Measurements from ENCODE around the gene DRAM2.
"Not testable (repeated sequence)": the region's sequence is repeated elsewhere in the genome, so short reads cannot be mapped to it uniquely, and the experiment has no call there.

The DRAM2 gene

GRCh38 chr1:111082421-111083203 lies 57.3 kb downstream of the DRAM2 start:
- no peak for DNase-seq (ENCODE audit: low read depth in 3 of 3)

GRCh38 chr1:111079329-111079728 lies 60.6 kb downstream of the DRAM2 start:
- not testable (repeated sequence) for DNase-seq (ENCODE audit: low read depth in 3 of 3)

DNA sequence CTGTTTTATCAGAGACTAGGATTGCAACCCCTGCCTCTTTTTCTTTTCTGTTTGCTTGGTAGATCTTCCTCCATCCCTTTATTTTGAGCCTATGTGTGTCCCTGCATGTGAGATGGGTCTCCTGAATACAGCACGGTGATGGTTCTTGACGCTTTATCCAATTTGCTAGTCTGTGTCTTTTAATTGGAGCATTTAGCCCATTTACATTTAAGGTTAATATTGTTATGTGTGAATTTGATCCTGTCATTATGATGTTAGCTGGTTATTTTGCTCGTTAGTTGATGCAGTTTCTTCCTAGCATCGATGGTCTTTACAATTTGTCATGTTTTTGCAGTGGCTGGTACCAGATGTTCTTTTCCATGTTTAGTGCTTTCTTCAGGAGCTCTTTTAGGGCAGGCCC lies 62.6 kb downstream of the DRAM2 start:
- not testable (repeated sequence) for DNase-seq (ENCODE audit: low read depth in 3 of 3)
